AML-193 (cell line): ENCODE results near the gene TAC4.
"Not testable (repeated sequence)": the region's sequence is repeated elsewhere in the genome, so short reads cannot be mapped to it uniquely, and the experiment has no call there.

Source experiments
- DNase-seq, 2 experiments: peaks; one replicate each; lab custom pipeline; 2025; lab: John Stamatoyannopoulos, UW

TAC4 gene

DNA sequence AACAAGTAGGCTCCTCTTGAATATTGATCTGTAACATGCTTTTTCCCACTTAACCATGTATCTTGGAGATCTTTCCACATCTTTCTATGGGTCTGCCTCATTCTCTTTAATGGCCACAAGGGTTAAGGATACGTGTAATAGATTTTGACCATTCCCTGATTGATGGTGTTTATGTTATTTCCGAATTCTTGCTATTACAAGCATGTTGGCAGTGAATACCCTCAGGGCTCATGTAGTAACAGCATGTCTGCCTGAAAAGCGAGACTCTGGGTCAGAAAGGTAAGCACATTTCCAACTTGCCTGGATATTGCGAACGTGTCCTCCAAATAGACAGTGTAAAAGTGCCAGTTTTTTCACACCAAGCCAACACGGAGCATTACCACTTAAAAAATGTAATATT lies 5.0 kb downstream of the TAC4 start:
- DNase-seq, result no peak

DNA sequence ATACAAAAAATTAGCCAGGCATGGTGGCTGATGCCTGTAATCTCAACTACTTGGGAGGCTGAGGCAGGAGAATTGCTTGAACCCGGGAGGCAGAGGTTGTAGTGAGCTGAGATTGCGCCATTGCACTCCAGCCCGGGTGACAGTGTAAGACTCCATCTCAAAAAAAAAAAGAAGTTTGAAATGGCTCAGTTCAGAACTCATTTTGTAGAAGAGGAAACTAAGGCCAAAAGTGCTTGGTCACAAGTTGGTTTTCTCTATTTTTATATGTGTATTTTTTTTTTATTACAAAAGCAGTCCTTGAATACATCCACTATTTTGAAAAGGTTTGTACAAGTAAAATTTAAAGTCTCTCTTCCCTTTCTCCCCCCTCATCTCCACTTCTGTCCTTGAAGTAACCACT lies 5.5 kb downstream of the TAC4 start:
- DNase-seq, result peak; percentile 9 to 12

DNA sequence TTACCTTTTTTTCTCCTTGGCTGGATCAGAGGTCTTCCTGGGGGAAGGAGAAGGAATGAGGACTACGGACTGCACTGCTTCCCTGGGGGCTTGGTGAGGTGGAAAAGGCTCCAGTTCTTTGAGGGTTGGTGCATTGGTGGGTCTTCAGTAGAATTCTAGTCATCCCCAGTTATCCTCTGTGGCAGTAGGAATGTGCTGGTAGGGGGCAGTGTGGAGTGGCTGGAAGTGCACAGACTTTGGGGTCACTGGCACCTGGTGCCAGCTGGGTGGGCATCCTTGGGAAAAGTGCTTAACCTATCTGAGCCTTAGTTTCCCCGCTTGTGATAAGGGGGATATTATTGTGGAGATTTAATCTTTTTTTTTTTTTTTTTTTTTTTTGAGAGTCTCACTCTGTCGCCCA lies 6.3 kb downstream of the TAC4 start:
- DNase-seq, result no peak

DNA sequence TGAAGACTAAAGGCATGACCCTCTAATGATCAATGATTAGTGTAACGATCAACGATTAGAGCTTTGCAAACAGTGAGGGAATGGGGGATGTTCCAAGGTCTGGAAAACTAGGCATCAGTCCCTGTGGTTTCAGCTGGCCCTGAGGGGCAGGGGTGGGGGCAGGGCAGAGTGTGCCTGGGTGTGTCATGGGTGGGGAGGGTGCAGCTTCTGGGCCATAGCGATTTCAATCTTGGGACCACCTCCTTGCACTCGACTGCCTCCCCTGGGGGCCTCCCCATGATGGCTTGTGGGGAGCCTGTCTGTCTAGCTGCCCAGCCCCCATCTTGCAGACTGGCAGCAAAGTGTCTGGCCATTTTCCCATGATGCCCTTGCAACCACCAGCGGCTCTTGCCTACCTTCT lies 8.4 kb downstream of the TAC4 start:
- no peak for DNase-seq

DNA sequence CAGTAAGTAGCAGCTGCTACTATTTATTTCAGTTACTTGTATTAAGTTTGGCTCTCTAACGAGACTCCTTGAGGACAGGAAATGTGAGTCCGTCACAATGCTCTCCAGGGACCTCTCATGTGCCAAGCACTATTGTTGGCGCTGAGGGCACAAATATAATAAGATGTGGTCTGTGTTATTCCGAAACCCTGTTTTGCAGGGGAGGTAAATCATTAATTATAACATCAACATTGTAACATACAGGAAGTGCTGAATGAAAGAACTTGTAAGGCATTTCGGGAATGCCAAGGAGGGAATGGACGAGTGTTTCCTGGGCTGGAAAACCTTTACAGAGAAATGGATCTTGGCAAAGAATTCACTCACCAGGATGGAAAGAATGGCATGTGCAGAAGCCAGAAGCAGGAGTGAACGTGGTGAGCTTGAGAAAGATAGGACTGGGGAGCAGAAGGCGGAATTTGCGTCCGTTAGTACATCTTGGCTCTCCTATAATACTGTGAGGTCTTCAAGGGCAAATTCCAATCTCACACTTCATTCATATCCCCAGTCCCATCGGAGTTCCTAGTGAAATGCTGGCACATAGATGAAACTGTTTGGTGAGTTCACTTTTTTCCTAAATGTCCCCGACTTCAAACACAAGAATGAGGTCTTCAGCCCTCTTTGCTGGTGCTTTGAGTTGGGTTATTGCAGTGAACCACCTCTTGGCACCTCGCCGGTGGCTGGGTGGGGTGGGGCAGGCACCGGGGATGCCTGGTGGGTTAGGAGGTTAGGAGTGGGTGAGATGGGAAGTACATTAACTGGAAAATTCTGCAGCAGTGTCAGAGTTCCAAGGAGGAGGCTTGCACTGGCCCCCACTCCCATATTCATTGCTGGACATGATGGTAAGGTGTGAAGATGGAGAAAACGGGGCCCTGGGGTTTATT lies 11.5 kb downstream of the TAC4 start:
- DNase-seq, result no peak

DNA sequence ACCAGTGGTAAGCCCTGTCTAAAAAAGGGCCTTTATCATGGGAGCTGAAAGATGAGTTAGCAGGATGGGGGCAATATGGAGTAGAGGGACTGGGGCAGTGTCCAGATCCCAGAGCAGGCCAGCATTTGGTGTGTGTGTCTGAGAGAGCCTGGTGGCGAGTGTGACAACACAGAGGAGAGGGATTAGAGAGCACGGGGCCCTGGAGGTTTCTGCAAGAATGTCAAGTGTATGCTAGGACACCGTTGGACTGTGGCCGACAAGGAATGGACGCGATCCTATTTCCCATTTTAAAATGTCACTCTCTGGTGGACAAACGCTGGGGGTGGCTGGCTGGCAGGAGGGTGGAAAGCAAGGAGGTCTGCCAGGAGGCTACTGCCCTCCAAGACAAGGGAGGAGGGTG lies 12.4 kb downstream of the TAC4 start:
- no peak for DNase-seq

DNA sequence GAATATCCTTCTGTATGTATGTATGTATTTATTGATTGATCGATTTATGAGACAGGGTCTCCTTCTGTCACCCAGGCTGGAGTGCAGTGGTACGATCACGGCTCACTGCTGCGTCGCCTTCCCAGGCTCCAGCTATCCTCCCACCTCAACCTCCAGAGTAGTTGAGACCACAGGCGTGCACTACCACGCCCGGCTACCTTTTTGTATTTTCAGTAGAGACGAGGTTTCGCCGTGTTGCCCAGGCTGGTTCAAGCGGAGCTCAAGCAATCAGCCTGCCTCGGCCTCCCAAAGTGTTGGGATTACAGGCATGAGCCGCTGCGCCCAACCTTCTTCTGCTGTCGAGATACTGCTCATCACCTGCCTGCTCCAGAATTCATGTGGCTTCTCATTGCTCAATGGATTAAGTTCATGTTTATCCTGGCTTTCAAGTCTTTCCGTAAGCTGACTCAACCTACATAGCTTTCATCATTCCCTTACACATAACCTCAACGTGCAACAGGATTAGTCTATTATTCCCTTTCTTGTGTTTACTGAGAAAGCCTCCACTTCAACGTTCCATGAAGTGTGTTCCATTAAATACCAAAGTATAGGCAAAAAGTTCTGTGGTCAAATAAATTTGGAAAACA lies 13.6 kb downstream of the TAC4 start:
- no peak for DNase-seq

DNA sequence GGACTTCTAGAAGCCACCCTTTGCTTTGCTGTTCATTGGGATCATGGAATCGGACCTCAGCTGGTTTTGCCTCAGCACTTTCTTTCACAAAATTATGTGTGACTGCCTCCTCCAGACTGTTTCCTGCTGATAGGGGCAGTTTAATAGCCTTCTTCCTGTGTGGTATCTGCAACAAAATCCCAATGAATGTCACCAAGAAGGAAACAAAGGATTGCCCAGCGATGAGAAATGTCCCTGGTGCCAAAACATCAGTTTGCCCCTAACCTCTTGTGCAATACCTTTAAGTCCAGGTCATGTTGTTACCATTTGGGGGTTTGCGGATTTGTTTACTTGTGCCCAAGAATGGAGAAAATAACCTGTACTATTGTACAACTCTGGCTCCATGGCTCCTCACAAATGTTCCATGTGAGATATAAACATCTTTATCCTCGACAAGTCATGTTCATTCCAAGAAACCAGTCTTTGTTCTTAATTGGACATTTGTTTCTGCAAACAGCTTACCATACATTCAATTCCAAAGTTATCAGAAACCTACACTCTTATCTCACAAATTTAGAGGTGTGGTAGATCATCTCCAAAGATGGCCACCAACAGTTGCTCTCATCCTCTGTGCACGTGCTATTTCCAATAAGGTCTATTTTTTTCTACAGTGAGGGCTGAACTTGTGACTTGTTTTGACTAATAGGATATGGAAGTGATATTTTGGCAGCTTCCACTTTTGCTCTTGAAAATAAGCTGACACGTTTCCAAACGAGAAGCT lies 14.8 kb downstream of the TAC4 start:
- DNase-seq, result no peak

DNA sequence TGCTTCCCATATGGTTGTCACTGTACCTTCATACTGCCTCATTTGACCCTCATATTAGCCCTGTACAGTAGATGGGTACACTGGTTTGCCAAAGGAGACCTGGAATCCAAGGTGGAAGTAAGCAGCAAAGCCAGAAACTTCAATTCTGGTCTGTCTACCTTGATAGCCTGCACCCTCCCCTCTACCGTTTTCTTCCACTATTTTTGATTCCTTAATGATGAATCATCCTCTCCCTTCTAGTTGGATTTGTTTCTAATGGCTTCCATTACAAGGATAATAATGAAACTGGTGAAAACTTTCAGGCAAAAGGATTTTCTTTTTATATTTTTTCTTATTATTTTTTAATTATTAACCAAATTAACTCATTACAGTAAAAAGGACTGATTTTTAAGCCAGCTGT lies 17.3 kb downstream of the TAC4 start:
- no peak for DNase-seq

DNA sequence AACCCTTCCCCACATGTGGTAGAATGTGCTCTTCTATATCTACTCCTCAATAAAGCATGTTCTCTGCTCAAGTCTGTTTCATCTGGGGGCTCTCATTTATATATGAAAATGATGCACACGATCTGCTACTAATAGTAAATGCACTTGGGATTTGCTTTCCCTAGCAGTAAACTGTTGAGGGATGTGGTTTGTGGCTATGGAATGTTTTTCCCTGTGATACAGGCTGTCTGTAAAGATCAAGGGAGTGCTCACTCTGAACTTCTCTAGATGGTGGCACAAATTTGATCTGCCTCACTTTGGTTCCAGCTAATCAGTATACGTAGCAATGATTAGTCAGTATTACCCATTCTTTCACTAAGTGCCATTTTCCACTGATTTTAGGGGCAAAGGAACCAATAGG lies 18.8 kb downstream of the TAC4 start:
- no peak for DNase-seq

DNA sequence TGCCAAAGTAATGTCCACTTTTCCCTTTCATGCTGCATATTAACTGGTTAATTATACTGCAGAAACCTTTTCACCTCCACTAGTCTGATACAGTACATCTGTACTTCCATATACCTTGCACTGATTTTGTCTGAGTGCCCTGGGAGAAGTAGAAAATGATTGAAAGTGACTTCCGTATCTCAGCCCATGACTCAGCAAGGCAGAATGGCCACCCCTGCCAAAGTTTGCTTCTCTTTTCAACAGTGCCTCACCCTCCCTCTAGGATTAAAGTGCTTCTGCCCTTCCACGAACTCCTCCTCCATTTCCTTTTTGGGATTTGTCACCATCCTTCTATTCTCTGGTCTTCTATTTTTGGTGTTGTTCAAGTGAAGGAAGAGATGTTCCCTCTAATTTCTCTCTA lies 19.5 kb downstream of the TAC4 start:
- DNase-seq, result not testable (repeated sequence)

DNA sequence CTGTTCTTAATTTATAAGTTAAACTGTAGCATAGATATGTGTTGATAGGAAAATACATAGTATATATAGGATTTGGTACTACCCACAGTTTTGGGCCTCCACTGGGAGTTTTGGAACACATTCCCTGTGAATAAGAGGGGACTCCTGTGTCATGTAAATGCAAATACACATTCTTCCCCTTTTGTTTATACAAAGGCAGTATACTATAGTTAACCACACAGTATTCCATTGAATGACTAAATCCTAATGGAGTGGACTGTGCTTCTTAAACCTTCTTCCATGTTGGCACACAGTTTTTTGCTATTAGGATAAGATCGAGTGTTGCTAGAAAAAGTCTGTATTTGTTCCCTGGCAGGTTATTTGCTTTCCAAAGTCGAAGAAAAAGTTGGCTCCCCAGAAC lies 22.2 kb downstream of the TAC4 start:
- DNase-seq, result no peak

DNA sequence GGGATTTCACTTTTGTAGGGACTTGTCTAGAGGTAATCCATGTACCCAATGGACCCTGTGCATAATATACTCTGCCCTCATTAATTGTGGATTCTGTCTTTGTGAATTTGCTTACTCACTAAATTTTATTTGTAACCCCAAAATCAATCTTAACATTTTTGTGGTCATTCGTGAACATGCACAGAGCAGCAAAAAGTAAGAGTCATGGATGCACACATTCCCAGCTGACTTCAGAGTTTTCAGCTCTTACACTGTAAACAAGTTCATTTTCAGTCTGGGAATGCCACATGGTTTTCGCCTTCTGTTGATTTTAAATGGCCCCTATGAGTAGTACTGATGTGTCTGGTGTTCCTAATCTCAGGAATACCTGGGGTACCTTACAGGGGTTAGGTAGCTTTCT lies 24.3 kb downstream of the TAC4 start:
- DNase-seq, result no peak

DNA sequence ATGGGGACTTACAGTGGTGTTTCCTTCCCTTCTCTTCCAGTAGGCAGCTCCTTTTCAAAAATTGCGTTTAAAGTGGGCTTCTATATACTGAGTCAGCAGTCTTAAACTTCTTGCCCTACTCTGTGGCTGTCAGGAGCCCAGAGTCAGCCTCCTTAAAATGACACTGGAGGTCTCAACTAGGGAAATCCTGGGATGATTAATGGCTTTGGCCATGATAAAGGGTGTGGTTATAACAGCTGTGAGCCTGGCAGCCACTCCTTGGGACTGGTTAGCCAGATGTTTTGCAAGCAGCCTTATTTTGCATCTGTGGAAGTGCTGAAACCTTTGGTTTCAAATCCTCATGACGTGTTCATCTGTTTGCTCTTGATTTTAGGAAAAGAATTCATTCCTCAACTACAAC lies 25.0 kb downstream of the TAC4 start:
- no peak for DNase-seq

DNA sequence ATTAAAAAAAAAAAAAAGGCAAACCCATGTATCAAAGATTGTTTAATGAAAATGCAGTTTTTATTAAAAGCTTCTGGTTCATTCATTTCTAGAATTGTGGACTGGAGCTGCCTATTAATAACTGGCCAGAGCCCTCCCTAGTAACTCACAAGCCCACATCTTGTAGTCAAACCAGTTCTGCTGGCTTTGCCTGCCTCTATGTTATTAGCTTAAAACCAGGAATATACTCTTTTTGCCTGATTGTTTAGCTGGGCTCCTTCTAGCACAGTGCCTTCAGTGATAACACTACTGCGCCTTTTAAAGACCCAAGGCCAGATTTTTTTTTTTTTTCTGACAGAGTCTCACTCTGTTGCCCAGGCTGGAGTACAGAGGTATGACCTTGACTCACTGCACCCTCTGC lies 26.0 kb downstream of the TAC4 start:
- no peak for DNase-seq

DNA sequence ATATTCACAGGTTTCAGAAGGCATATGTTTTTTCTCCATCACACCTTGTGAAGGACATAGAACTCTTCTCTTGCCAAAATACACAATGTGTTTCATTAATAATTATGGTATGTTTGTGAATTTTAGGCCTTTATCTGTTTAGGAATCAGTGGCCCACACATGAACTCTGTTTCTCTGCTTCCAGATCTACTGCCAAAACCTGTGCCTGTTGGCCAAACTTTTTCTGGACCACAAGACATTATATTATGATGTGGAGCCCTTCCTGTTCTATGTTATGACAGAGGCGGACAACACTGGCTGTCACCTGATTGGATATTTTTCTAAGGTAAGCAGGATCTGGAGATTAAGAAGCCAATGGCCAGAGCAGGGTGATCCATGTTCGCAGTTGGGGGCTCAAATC lies 26.4 kb downstream of the TAC4 start:
- DNase-seq, result no peak

DNA sequence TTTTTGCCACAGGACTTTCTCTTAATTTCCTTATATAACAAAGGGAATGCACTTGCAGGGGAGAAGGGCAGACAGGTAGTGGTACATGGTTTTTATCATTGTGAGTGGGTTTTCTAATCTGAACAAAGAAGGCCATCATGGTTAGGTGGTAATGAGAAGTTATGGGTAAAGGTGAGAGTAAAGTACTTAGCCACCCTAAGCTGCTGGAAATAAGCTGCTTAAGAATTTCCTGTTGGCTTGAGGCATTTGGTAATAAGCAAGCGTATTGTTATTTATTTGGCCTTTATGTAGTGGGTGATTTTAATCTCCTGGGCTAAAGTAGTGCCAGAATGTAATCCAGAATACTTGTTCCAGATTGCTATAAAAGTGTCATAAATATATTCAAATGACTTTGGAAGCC lies 27.1 kb downstream of the TAC4 start:
- no peak for DNase-seq

DNA sequence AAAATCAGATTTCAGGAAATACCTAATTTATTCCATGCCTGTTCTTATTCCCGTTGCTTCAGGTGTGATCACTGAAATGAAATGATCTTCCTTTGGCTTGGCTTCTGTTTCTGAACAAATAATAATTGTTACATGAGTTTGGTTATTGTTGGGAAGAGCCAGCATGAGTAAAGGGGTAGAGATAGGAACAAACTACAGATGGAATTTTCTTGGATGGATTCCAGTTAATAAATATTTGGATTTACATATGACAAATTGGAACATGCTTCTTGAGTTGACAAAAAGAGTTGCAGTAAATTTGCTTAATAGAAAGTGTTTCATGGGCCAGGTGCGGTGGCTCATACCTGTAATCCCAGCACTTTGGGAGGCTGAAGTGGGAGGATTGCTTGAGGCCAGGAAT lies 28.2 kb downstream of the TAC4 start:
- DNase-seq, result no peak

DNA sequence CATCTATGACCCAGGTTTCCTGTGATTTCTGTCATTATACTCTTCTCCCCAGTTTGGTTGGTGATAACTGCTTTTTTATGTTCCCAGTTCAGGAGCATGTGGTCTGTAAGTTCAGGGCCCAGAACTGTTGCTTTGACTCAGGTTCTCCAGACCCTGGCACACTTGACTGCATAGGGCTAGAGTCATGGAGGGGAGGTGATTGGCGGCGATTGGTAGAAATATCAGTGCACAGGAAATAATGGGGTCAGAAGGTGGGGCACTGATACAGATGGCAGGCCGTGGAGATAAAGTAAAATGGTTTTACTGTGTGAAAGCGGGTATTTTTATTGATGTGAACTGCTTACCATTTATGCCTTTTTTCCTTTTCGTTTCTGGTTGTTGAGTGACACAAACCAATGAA lies 28.7 kb downstream of the TAC4 start:
- DNase-seq, result no peak

DNA sequence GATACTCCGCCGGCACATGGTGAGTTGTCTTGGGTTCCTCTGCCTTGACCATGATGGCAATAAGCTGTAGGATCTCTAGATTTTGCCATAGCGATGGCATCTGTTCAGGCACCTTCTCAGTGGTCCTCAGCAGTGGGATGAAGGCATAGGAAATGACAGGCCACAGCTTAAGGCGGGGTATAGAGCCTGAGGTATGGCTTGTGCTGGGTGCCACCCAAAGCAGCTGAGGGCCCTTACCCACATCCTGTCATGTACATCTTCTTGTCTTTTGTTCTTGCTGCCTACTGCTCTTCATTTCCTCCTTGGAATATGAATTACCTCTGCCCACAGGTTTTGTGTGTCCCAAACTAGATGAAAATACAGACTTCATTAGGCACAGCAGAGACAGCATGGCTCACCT lies 29.9 kb downstream of the TAC4 start:
- DNase-seq, result no peak

DNA sequence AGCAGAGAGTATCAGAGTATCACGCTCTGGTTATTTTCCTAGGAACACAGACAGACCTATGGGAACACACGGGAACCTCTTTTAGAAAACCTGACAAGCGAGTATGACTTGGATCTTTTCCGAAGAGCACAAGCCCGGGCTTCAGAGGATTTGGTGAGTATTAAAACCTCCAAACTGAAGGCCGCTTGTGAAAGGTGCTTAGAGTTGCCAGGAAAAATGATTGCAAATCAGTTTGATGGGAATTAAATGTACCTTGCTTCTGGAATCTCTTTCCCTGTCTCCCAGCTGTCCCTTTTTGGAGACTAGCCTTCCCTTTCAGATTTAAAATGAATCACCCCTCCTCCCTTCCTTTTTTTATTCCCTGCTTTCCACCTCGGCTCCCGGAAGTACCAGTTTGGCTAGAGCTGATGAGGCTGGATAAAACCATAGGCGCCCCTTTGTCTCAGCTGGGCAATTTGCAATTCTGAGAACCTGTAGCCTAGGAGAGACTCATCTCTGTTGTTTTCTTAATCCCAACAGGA lies 32.0 kb downstream of the TAC4 start:
- no peak for DNase-seq

DNA sequence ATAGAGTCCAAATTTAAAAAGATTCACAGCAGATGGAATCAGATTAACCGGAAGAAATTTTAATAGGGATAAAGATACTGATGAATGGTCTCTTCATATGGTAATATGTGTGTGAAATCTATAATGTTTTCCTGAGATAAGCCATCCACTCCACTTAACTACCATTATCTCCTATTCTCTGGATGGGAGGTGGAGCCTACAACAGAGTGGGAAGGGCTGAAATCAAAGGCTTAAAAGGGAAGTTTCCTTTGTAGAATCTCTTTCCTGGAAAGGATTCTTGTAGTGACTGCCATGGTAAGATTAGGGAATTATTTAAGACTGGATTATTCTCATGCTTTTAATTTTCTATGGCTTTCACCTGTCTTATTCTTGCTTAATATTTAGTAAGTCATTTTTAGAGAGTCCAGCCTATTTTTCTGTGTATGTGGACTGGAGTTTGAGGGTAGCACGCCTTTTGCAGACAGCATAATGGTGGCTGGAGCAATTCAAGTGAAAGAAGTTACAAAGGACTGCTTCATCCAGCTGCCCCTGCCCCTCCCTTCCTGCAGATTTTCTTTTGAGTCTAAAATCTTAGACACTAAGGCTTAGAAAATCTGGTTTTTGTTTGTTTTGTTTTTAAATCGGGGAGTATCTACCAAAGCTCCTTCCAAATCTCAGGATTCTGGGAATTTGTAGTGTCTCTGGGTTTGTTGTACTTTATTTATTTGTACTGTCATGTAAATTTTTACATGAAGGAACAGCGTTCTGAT lies 32.9 kb downstream of the TAC4 start:
- no peak for DNase-seq
